Measurements from ENCODE around the gene PXDN.

The PXDN gene

GRCh38 chr2:1754046-1754445 is 9.7 kb upstream of the PXDN start:
- DNase-seq: no peak

- DNase-seq: no peak
These were observed 8.4 kb upstream of the PXDN start for GRCh38 chr2:1752751-1753150.

- DNase-seq: no peak
These were observed 7.7 kb upstream of the PXDN start for GRCh38 chr2:1751767-1752725.

GRCh38 chr2:1750933-1751766 is 6.8 kb upstream of the PXDN start:
- DNase-seq: peak; percentile 37

GRCh38 chr2:1750270-1750932 is 6.1 kb upstream of the PXDN start:
- DNase-seq: no peak

- no peak for DNase-seq
These were observed 5.3 kb upstream of the PXDN start for GRCh38 chr2:1749489-1750119.

GRCh38 chr2:1748741-1749488 is 4.6 kb upstream of the PXDN start:
- DNase-seq: no peak

- DNase-seq: no peak
These were observed 3.9 kb upstream of the PXDN start for GRCh38 chr2:1748176-1748740.

- no peak for DNase-seq
These were observed 3.0 kb upstream of the PXDN start for GRCh38 chr2:1747065-1747941.

- no peak for DNase-seq
These were observed 2.1 kb upstream of the PXDN start for GRCh38 chr2:1746174-1747064.

GRCh38 chr2:1745171-1746023 is 1.1 kb upstream of the PXDN start:
- no peak for DNase-seq

- DNase-seq: no peak
These were observed 217 bp downstream of the PXDN start for GRCh38 chr2:1744151-1744445.

- DNase-seq: no peak
These were observed 742 bp downstream of the PXDN start for GRCh38 chr2:1743396-1744150.

- DNase-seq: no peak
These were observed 1.5 kb downstream of the PXDN start for GRCh38 chr2:1742681-1743395.

GRCh38 chr2:1742301-1742680 is 2.0 kb downstream of the PXDN start:
- no peak for DNase-seq

GRCh38 chr2:1741851-1742250 is 2.5 kb downstream of the PXDN start:
- no peak for DNase-seq
